OCI-LY3 (cell line): Measurements from ENCODE around the gene RXFP4.
A peak's percentile ranks its signal among the peaks of the same experiment; 100 is the strongest.

Experiments used
- H2AFZ ChIP-seq: fragments of 200-600, 300-600 bp; shearing (Covaris generic); 2 replicates; pipeline ENCODE4 v1.6.0; 2014; ENCODE audit warnings: antibody characterized with exemption, low read depth, low read length
- H3K27ac ChIP-seq: fragments of 200-600, 300-600 bp; sonication (generic); 2 replicates; pipeline ENCODE4 v1.5.1; 2014; ENCODE audit warnings: mild to moderate bottlenecking, low read length, moderate library complexity, mixed read lengths
- H3K27me3 ChIP-seq: fragments of 200-600, 300-600 bp; sonication (generic); 2 replicates; pipeline ENCODE4 v1.6.1; 2014; ENCODE audit warnings: low read depth, low read length, mixed read lengths
- H3K36me3 ChIP-seq: fragments of 200-600, 300-600 bp; sonication (generic); replicated peaks from 2 replicates; pipeline ENCODE3; 2014; ENCODE audit warnings: low read depth, low read length, mixed read lengths
- H3K4me1 ChIP-seq: fragments of 300-600, 200-600 bp; sonication (generic); 2 replicates; pipeline ENCODE4 v1.6.1; 2014; ENCODE audit warnings: low read length, mixed read lengths
- H3K4me2 ChIP-seq: fragments of 200-600, 300-600 bp; sonication (generic); 2 replicates; pipeline ENCODE4 v1.6.1; 2014; ENCODE audit warnings: low read length, mixed read lengths
- H3K4me3 ChIP-seq: fragments of 300-600, 200-600 bp; sonication (generic); 2 replicates; pipeline ENCODE4 v1.5.1; 2014; ENCODE audit warnings: antibody characterized with exemption, mild to moderate bottlenecking, low read length, moderate library complexity
- H3K79me2 ChIP-seq: fragments of 300-600, 200-600 bp; shearing (Covaris generic); 2 replicates; pipeline ENCODE4 v1.6.1; 2014; ENCODE audit warnings: mild to moderate bottlenecking, low read length, mixed read lengths
- H3K9ac ChIP-seq: fragments of 300-600, 200-600 bp; shearing (Covaris generic); 2 replicates; pipeline ENCODE4 v1.6.0; 2014; ENCODE audit warnings: mild to moderate bottlenecking, low read length, moderate library complexity
- H3K9me3 ChIP-seq: fragments of 200-600, 300-600 bp; shearing (Covaris generic); 2 replicates; pipeline ENCODE4 v1.6.1; 2014; ENCODE audit warnings: low read length, mixed read lengths; ENCODE audit not compliant: insufficient read depth
- H4K20me1 ChIP-seq: fragments of 200-600, 300-600 bp; sonication (generic); 2 replicates; pipeline ENCODE4 v1.6.1; 2016; ENCODE audit warnings: low read length, mixed read lengths; ENCODE audit not compliant: insufficient read depth
- EZH2phosphoT487 ChIP-seq: fragments of 200-600 bp; shearing (Covaris generic); IDR thresholded peaks from 2 replicates; pipeline ENCODE4 v1.6.1; 2018; ENCODE audit warnings: antibody characterized with exemption, mixed run types, low read depth
- TF ChIP-seq, protein P1 (sequence below): fragments of 200-600, 300-600 bp; sonication (generic); IDR thresholded peaks from 2 replicates; pipeline ENCODE4 v1.5.1; 2014; ENCODE audit warnings: antibody characterized with exemption, low read length, low read depth

RXFP4 gene

DNA sequence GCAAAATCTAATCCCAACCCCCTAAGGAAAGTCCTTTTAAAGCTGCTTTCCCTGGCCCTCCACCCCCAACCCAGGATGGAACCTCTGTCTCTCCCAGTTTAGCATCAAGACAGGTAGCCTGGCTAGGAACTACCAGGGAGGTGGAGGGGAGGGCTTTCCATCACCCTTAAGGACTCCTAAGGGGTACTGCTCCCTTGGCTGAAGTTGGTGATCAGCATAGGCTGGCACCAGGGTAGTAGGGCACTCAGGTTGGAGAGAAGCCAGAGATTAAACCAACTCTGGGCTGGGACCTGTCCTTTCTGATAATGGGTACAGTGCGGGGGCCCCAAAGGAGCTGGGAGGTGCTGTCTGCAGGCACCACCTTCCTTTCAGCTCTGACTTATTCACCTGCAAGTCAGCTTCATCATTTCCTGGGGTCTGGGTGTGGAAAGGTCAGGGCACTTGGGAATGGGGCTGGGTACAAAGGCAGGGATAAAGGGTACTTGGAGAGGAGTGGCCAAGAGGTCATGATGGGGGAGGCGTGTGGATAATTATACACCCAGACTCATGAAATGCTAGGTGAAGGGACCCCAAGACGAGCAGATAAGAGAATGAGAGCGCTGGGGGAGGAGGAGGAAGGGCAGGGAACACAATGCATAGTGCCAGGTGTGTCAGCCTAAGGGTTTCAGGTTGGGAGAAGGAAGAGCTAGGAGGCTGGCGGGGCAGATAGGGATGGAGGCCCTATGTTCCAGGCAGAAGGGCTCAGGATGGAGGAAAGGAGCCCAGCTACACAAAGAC is 35.7 kb downstream of the RXFP4 start:
- peak overlapping the region; percentile 100 for H3K9ac ChIP-seq
- H3K27me3 ChIP-seq = no peaks in the 10 kb centered on the region
- H2AFZ ChIP-seq = no peak overlapping the region
- TF ChIP-seq, protein P1, sequence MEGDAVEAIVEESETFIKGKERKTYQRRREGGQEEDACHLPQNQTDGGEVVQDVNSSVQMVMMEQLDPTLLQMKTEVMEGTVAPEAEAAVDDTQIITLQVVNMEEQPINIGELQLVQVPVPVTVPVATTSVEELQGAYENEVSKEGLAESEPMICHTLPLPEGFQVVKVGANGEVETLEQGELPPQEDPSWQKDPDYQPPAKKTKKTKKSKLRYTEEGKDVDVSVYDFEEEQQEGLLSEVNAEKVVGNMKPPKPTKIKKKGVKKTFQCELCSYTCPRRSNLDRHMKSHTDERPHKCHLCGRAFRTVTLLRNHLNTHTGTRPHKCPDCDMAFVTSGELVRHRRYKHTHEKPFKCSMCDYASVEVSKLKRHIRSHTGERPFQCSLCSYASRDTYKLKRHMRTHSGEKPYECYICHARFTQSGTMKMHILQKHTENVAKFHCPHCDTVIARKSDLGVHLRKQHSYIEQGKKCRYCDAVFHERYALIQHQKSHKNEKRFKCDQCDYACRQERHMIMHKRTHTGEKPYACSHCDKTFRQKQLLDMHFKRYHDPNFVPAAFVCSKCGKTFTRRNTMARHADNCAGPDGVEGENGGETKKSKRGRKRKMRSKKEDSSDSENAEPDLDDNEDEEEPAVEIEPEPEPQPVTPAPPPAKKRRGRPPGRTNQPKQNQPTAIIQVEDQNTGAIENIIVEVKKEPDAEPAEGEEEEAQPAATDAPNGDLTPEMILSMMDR = no peak
- no peak for TF ChIP-seq EZH2phosphoT487
- peak overlapping the region; percentile 95 for H3K4me2 ChIP-seq
- H3K27ac ChIP-seq = peak overlapping the region; percentile 89
- H4K20me1 ChIP-seq = peaks cover 54% of the 10 kb centered on the region
- H3K9me3 ChIP-seq = no peaks in the 10 kb centered on the region
- H3K4me1 ChIP-seq = peaks cover 63% of the 10 kb centered on the region
- peaks cover 42% of the 10 kb centered on the region for H3K36me3 ChIP-seq
- H3K4me3 ChIP-seq = peak overlapping the region; percentile 95
- H3K79me2 ChIP-seq = peaks cover 99% of the 10 kb centered on the region

DNA sequence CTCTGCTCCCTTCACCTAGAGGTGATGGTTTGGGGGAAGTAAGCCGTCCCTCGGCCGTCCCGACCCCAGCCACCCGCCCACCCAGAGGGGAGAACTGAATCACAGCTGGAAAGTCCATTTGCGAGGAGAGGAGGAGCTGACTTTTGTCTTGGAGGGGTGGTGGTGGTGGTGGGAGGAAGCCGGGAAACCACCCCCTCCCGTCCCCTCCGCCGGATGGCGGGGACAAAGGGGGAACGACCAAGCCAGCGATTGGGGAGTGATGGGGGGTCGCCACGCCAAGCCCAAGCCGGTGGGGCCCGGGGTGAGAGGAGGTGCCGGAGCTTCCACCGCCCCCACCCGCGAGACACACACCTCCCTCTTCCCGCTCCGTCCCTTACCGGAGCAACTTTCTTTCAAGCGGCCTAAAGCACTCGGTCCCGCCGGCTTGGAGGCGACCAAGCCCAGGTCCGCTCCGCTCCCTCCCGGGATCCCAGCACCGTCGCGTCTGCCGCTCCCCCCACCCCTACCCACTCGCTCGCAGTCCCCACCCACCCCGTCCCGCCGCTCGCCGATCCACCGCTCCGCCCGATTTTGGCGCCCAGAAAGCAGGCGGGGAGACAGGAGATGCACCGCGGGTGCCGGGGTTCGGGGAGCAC is 36.4 kb downstream of the RXFP4 start:
- H3K4me3 ChIP-seq = peak overlapping the region; percentile 95
- H3K79me2 ChIP-seq = peaks cover 92% of the 10 kb centered on the region
- peak overlapping the region; percentile 89 for H3K27ac ChIP-seq
- H3K4me2 ChIP-seq = peak overlapping the region; percentile 95
- peaks cover 38% of the 10 kb centered on the region for H3K36me3 ChIP-seq
- no peak for TF ChIP-seq EZH2phosphoT487
- H3K9me3 ChIP-seq = no peaks in the 10 kb centered on the region
- H3K27me3 ChIP-seq = no peaks in the 10 kb centered on the region
- peaks cover 47% of the 10 kb centered on the region for H4K20me1 ChIP-seq
- peak overlapping the region; percentile 100 for H3K9ac ChIP-seq
- no peak overlapping the region for H2AFZ ChIP-seq
- H3K4me1 ChIP-seq = peaks cover 57% of the 10 kb centered on the region

DNA sequence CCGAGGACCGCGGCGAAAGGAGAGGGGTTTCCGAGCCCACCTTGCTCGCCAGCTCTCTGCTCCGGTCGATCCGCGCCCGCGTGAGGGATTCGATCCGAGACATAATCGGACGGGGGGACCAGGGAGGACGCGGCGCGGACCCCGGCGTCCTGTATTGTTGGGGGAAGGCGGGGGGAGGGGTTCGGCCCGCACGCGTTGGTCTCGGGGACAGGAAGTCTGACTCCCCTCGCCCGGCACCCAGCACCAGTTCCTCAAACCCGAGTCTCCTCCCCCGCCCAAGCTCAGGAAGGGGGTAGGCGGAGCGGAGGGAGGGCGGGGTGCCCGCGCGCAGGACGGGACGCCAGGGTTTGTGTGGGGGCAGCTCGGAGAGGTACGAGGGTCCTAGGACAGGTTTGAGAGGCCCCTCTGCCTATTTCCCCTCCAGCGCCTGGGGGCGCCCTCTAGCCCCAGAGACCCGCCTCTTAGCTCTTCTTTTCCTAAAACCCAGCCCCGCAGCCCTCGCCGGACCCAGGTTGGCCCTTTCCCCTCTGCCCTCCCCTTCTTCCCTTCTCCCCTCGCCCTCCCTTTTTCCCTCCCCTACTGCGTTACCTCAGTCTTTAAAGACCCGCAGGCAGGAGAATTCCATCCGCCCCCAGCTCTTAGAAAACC is 37.0 kb downstream of the RXFP4 start, which contains the start of gene ARHGEF2:
Gene ARHGEF2 (minus strand): TSS at position 223 of the 648 bp plus-strand sequence. CDS start 120 bp downstream, at position 103.
- Histone ChIP-seq H3K27me3 (no peaks in the 10 kb centered on the region), H3K9me3 (no peaks in the 10 kb centered on the region), H2AFZ (no peak within 1 kb of the TSS), H3K27ac (peak within 1 kb of the TSS; percentile 89), H3K36me3 (peaks cover 38% of the 10 kb centered on the region), H3K4me1 (peaks cover 57% of the 10 kb centered on the region), H3K9ac (peak within 1 kb of the TSS; percentile 100), H3K4me3 (peak within 1 kb of the TSS; percentile 95), H3K79me2 (peaks cover 85% of the 10 kb centered on the region), H4K20me1 (peaks cover 41% of the 10 kb centered on the region), H3K4me2 (peak within 1 kb of the TSS; percentile 95)
- no peak for TF ChIP-seq EZH2phosphoT487
- TF ChIP-seq, protein P1 = peak; percentile 48

DNA sequence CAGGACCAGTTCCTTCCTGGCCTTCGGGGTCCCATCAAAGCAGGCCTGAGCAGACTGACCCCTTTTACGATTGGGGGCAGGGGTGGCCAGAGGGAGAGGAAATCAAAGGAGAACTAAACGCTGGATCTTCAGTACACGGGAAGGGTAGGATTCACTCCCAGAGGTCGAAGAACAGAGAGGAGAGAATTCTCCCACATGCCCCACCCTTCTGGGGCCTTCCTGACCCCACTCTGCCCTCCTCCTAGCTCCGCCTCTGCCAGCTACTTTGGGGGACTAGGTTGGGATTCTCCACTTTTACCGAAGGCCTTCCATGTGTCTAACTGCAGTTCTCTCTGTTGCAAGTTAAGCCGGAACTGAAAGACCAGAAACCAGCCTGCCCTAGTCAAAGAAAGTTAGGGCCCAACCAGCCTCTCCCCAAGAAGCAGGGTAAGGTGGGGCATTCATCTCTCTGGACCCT is 37.6 kb downstream of the RXFP4 start:
- no peaks in the 10 kb centered on the region for H3K27me3 ChIP-seq
- no peaks in the 10 kb centered on the region for H3K9me3 ChIP-seq
- peaks cover 38% of the 10 kb centered on the region for H3K36me3 ChIP-seq
- TF ChIP-seq, protein P1 = no peak
- TF ChIP-seq EZH2phosphoT487 = no peak
- H4K20me1 ChIP-seq = peaks cover 36% of the 10 kb centered on the region
- H3K9ac ChIP-seq = peak overlapping the region; percentile 100
- H3K4me2 ChIP-seq = peak overlapping the region; percentile 95
- no peak overlapping the region for H2AFZ ChIP-seq
- peak overlapping the region; percentile 95 for H3K4me3 ChIP-seq
- peak overlapping the region; percentile 89 for H3K27ac ChIP-seq
- peaks cover 62% of the 10 kb centered on the region for H3K4me1 ChIP-seq
- peaks cover 80% of the 10 kb centered on the region for H3K79me2 ChIP-seq
